Activated CD8-positive, alpha-beta T cell treated with anti-CD3 and anti-CD28 coated beads, Interleukin-2, amount 10 ng/mL, durations not matched to agents 7 days and 5 days (primary cell): Measurements from ENCODE around the gene SLC16A8. TPM values are rescaled to one million over a fixed set of nuclear protein-coding genes. Genes with fewer than 3 reads are reported as not detected.

Experiments used
- ATAC-seq: fragments of 150-1000 bp; cut with Tn5 transposase; one replicate; pipeline ENCODE4 v1.10.0; 2021; ENCODE audit warnings: moderate library complexity
- CTCF ChIA-PET: fragments of 350-600 bp; sonication (Branson Sonifier 250); formaldehyde crosslinking; loops from one replicate; lab custom pipeline; 2021; ENCODE audit warnings: antibody characterized with exemption; lab: Charles Lee
- POLR2A ChIA-PET: fragments of 350-600 bp; sonication (Branson Sonifier 250); formaldehyde crosslinking; loops from one replicate; lab custom pipeline; 2021; ENCODE audit warnings: antibody characterized with exemption; lab: Charles Lee
- DNase-seq: peaks from one replicate; pipeline ENCODE4 v3.0.0-alpha.2; 2020
- H3K27ac Mint-ChIP-seq: one replicate; pipeline ENCODE4 v1.8.0; 2021; ENCODE audit warnings: mild to moderate bottlenecking, mixed read lengths
- H3K27me3 Mint-ChIP-seq: one replicate; pipeline ENCODE4 v1.8.0; 2021; ENCODE audit warnings: low read depth, mixed read lengths
- H3K36me3 Mint-ChIP-seq: one replicate; pipeline ENCODE4 v1.8.0; 2021; ENCODE audit warnings: low read depth, mixed read lengths
- H3K4me1 Mint-ChIP-seq: one replicate; pipeline ENCODE4 v1.8.0; 2021; ENCODE audit warnings: low read depth, mixed read lengths
- H3K4me3 Mint-ChIP-seq: one replicate; pipeline ENCODE4 v1.8.0; 2021; ENCODE audit warnings: mild to moderate bottlenecking, mixed read lengths
- H3K9me3 Mint-ChIP-seq: one replicate; pipeline ENCODE4 v1.8.0; 2022; ENCODE audit warnings: mixed read lengths; ENCODE audit not compliant: insufficient read depth
- total RNA-seq, 2 experiments: library from RNA; stranded (reverse); gene quantifications; one replicate each; pipeline ENCODE4 v1.2.3, GENCODE V29; 2021

The SLC16A8 gene
- total RNA-seq, 2 experiments from 2014 or later, result not detected

GRCh38 chr22:38067028-38067415, 17.0 kb downstream of the SLC16A8 start:
- Mint-ChIP-seq H3K9me3 (no peaks in the 10 kb centered on the region), H3K4me1 (no peaks in the 10 kb centered on the region), H3K4me3 (no peak overlapping the region), H3K27ac (no peak overlapping the region), H3K27me3 (no peaks in the 10 kb centered on the region), H3K36me3 (peaks cover 2% of the 10 kb centered on the region)
- ChIA-PET CTCF (interaction anchor here (2.8 kb wide), 1 partner anchor 14 kb away, joined by 14 read pairs; no protein-coding TSS in a partner anchor), POLR2A (interaction anchor here (1.0 kb wide), 1 partner anchor 10 kb away, joined by 4 read pairs; the partner anchor contains the start of gene PICK1)
- ATAC-seq (no peak), DNase-seq (no peak)

GRCh38 chr22:38066381-38067027, 17.5 kb downstream of the SLC16A8 start:
- no peak for DNase-seq
- CTCF ChIA-PET, result interaction anchor here (0.9 to 3.7 kb wide), 2 partner anchors 14 to 164 kb away, joined by 3 to 16 read pairs; no protein-coding TSS in a partner anchor
- H3K9me3 Mint-ChIP-seq, result no peaks in the 10 kb centered on the region
- H3K27ac Mint-ChIP-seq, result no peak overlapping the region
- POLR2A ChIA-PET, result interaction anchor here (1.0 kb wide), 1 partner anchor 9 kb away, joined by 3 read pairs; the partner anchor contains the start of gene PICK1
- H3K36me3 Mint-ChIP-seq, result peaks cover 2% of the 10 kb centered on the region
- ATAC-seq, result no peak
- H3K4me3 Mint-ChIP-seq, result no peak overlapping the region
- H3K4me1 Mint-ChIP-seq, result no peaks in the 10 kb centered on the region
- no peaks in the 10 kb centered on the region for H3K27me3 Mint-ChIP-seq

- H3K4me1 Mint-ChIP-seq, result no peaks in the 10 kb centered on the region
- H3K9me3 Mint-ChIP-seq, result no peaks in the 10 kb centered on the region
- ATAC-seq, result no peak
- DNase-seq, result no peak
- peaks cover 2% of the 10 kb centered on the region for H3K36me3 Mint-ChIP-seq
- POLR2A ChIA-PET, result interaction anchor here (1.0 kb wide), 1 partner anchor 8 kb away, joined by 3 read pairs; the partner anchor contains the start of gene PICK1
- H3K27ac Mint-ChIP-seq, result no peak overlapping the region
- CTCF ChIA-PET, result interaction anchor here (0.9 to 3.7 kb wide), 3 partner anchors 12 to 165 kb away, joined by 3 to 16 read pairs (median 4); no protein-coding TSS in a partner anchor
- no peaks in the 10 kb centered on the region for H3K27me3 Mint-ChIP-seq
- no peak overlapping the region for H3K4me3 Mint-ChIP-seq
These were observed 18.4 kb downstream of the SLC16A8 start for GRCh38 chr22:38065539-38065938.

GRCh38 chr22:38062791-38063190, 21.2 kb downstream of the SLC16A8 start:
- no peaks in the 10 kb centered on the region for H3K9me3 Mint-ChIP-seq
- DNase-seq (no peak), ATAC-seq (no peak)
- H3K4me3 Mint-ChIP-seq, result no peak overlapping the region
- H3K27me3 Mint-ChIP-seq, result no peaks in the 10 kb centered on the region
- peaks cover 2% of the 10 kb centered on the region for H3K4me1 Mint-ChIP-seq
- H3K36me3 Mint-ChIP-seq, result peaks cover 2% of the 10 kb centered on the region
- CTCF ChIA-PET, result no interaction called here
- POLR2A ChIA-PET, result no interaction called here
- no peak overlapping the region for H3K27ac Mint-ChIP-seq

GRCh38 chr22:38056969-38057891, 26.8 kb downstream of the SLC16A8 start, which contains the start of gene PICK1:
Gene PICK1 (plus strand): TSS chr22:38057404. CDS start chr22:38057810, 406 bp downstream.
- ATAC-seq (peak; percentile 93), DNase-seq (peak; percentile 85)
- Mint-ChIP-seq H3K36me3 (no peaks in the 10 kb centered on the region), H3K4me1 (peaks cover 22% of the 10 kb centered on the region), H3K9me3 (no peaks in the 10 kb centered on the region), H3K27me3 (no peaks in the 10 kb centered on the region), H3K4me3 (peak within 1 kb of the TSS; percentile 90), H3K27ac (peak within 1 kb of the TSS; percentile 99)
- POLR2A ChIA-PET, result interaction anchor here (0.5 to 0.8 kb wide), 3 partner anchors 9 to 480 kb away, joined by 3 to 4 read pairs (median 3); no protein-coding TSS in a partner anchor
- CTCF ChIA-PET, result interaction anchor here (1.6 kb wide), 1 partner anchor 56 kb away, joined by 5 read pairs; no protein-coding TSS in a partner anchor

- Mint-ChIP-seq H3K27me3 (peaks cover 7% of the 10 kb centered on the region), H3K9me3 (no peaks in the 10 kb centered on the region), H3K4me1 (peaks cover 18% of the 10 kb centered on the region), H3K36me3 (no peaks in the 10 kb centered on the region), H3K27ac (no peak overlapping the region), H3K4me3 (no peak overlapping the region)
- ChIA-PET CTCF (interaction anchor here (0.6 to 4.0 kb wide), 84 partner anchors 9 to 673 kb away, joined by 3 to 35 read pairs (median 4); partner anchors contain the start of genes GCAT, PLA2G6, SLC16A8 and TMEM184B), POLR2A (interaction anchor here (1.6 kb wide), 1 partner anchor 519 kb away, joined by 5 read pairs; no protein-coding TSS in a partner anchor)
- ATAC-seq, result peak; percentile 80
- DNase-seq, result peak; percentile 87
These were observed 31.8 kb downstream of the SLC16A8 start for GRCh38 chr22:38051900-38052862.

- no peaks in the 10 kb centered on the region for H3K9me3 Mint-ChIP-seq
- no peaks in the 10 kb centered on the region for H3K36me3 Mint-ChIP-seq
- ChIA-PET CTCF (interaction anchor here (0.9 to 4.0 kb wide), 17 partner anchors 17 to 523 kb away, joined by 3 to 35 read pairs (median 5); partner anchors contain the start of gene TMEM184B), POLR2A (interaction anchor here (0.6 kb wide), 1 partner anchor 430 kb away, joined by 3 read pairs; no protein-coding TSS in a partner anchor)
- peaks cover 9% of the 10 kb centered on the region for H3K27me3 Mint-ChIP-seq
- no peak overlapping the region for H3K27ac Mint-ChIP-seq
- ATAC-seq, result no peak
- peaks cover 8% of the 10 kb centered on the region for H3K4me1 Mint-ChIP-seq
- no peak overlapping the region for H3K4me3 Mint-ChIP-seq
- DNase-seq, result no peak
These were observed 32.7 kb downstream of the SLC16A8 start for GRCh38 chr22:38051261-38051660.

GRCh38 chr22:38050720-38051119, 33.3 kb downstream of the SLC16A8 start:
- Mint-ChIP-seq H3K36me3 (no peaks in the 10 kb centered on the region), H3K27ac (no peak overlapping the region), H3K27me3 (peaks cover 9% of the 10 kb centered on the region), H3K4me3 (no peak overlapping the region), H3K4me1 (peaks cover 6% of the 10 kb centered on the region), H3K9me3 (no peaks in the 10 kb centered on the region)
- POLR2A ChIA-PET, result no interaction called here
- no peak for DNase-seq
- no peak for ATAC-seq
- CTCF ChIA-PET, result interaction anchor here (1.3 to 1.4 kb wide), 2 partner anchors 93 to 521 kb away, joined by 3 to 5 read pairs; no protein-coding TSS in a partner anchor

GRCh38 chr22:38049812-38050619, 34.0 kb downstream of the SLC16A8 start:
- Mint-ChIP-seq H3K4me3 (no peak overlapping the region), H3K9me3 (no peaks in the 10 kb centered on the region), H3K36me3 (no peaks in the 10 kb centered on the region), H3K4me1 (peaks cover 6% of the 10 kb centered on the region), H3K27ac (no peak overlapping the region), H3K27me3 (peaks cover 9% of the 10 kb centered on the region)
- DNase-seq (no peak), ATAC-seq (no peak)
- CTCF ChIA-PET, result interaction anchor here (0.9 to 1.4 kb wide), 3 partner anchors 94 to 522 kb away, joined by 3 to 5 read pairs (median 3); no protein-coding TSS in a partner anchor
- POLR2A ChIA-PET, result no interaction called here
